Measurements from ENCODE around the gene C1QC. TPM values are rescaled to one million over a fixed set of nuclear protein-coding genes. Genes with fewer than 3 reads are reported as not detected.

C1QC gene
- total and polyA plus RNA-seq, 2 of the 8 experiments (the other 6 are each of a cell fraction or from before 2014, with no cell fraction given): not detected

DNA sequence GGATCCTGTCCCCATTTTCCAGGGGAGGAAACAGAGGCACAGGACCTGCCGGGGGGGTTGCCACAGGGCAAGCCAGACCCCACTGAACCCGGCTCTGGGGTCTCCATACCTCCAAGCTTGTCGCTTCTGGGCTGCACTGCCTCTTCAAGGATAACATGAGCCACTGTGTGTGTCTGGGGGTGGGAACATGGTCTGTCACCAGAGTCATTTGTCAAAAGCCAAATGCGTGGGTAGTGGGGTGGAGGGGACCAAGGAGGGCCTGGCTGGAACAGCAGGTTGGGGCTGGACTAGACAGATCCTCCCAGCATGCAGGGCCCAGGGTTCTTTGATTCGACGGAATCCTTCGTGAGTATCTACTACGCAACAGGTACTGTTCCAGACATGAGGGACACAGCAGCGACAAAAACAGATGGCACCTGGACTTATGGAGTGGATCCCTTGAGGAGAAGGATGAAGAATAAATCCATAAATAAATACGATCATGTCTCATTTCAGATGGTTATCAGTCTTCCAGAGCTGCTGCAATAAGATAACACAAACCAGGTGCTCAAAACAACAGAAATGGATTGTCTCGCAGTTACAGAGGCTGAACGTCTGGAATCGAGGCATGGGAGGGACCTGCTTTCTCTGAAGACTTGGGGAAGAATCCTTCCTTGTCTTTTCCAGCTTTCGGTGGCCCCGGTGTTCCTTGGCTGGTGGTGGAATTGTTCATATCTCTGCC, 38.3 kb downstream of the C1QC start:
- Histone ChIP-seq H4K91ac (replicated peaks; ENCODE audit: insufficient read length, low read length) (no peak overlapping the region), H3K4ac (replicated peaks; ENCODE audit: insufficient read length, low read depth, low read length) (no peak overlapping the region), H2BK120ac (replicated peaks; ENCODE audit: low read depth, low read length) (no peak overlapping the region), H3K56ac (replicated peaks; ENCODE audit: insufficient read length, low read depth, low read length) (no peak overlapping the region), H3K23ac (ENCODE audit: insufficient read length) (no peak overlapping the region), H3K9ac (replicated peaks in 1 of 4; ENCODE audit: extremely low read depth in 1 of 4, low read depth in 3 of 4, low read length in 3 of 4) (no peak overlapping the region), H3K4me1 (replicated peaks in 1 of 4; ENCODE audit: control insufficient read depth in 3 of 4, insufficient read depth in 4 of 4, low read length in 3 of 4) (peaks cover 0 to 10% (median 4%) of the 10 kb centered on the region in 4 experiments; a peak in 2 of 7 replicates), H3K18ac (ENCODE audit: extremely low read depth, low read length) (no peak overlapping the region), H3K79me1 (ENCODE audit: low read depth, low read length) (no peaks in the 10 kb centered on the region), H3K14ac (ENCODE audit: insufficient read length) (no peak overlapping the region), H3K4me2 (ENCODE audit: insufficient read depth in 1 of 2, low read depth in 2 of 2, low read length in 2 of 2) (no peak overlapping the region), H3K36me3 (ENCODE audit: control insufficient read depth in 2 of 4, insufficient read depth in 4 of 4, low read length in 3 of 4) (no peaks in the 10 kb centered on the region), H3K27ac (ENCODE audit: low read depth, low read length) (no peak overlapping the region), H3K79me2 (ENCODE audit: control insufficient read depth in 1 of 2, insufficient read depth in 2 of 2, low read length in 2 of 2) (no peaks in the 10 kb centered on the region; a peak in 1 of 4 replicates), H2AFZ (ENCODE audit: low read length) (no peak overlapping the region), H2BK12ac (ENCODE audit: low read depth, low read length) (no peak overlapping the region), H2BK20ac (ENCODE audit: low read length) (no peak overlapping the region), H3K9me3 (ENCODE audit: insufficient read depth in 2 of 2, low read depth in 1 of 2, low read length in 1 of 2) (no peaks in the 10 kb centered on the region), H2BK15ac (ENCODE audit: low read length) (no peak overlapping the region), H3K4me3 (ENCODE audit: extremely low read depth in 1 of 4, insufficient read depth in 2 of 4, low read depth in 3 of 4, low read length in 4 of 4) (no peak overlapping the region), H2BK5ac (ENCODE audit: low read depth, low read length) (no peak overlapping the region), H2AK5ac (ENCODE audit: low read depth, low read length) (no peak overlapping the region), H4K8ac (ENCODE audit: extremely low read depth, insufficient read depth, low read length) (no peak overlapping the region), H4K20me1 (replicated peaks in 1 of 2; ENCODE audit: control insufficient read depth in 1 of 2, insufficient read depth in 2 of 2, low read length in 2 of 2) (peaks cover 0 to 11% of the 10 kb centered on the region in 2 experiments), H3K23me2 (ENCODE audit: low read depth, low read length) (peaks cover 12% of the 10 kb centered on the region; the same call in 1 of the 2 replicates), H4K5ac (ENCODE audit: insufficient read length, low read depth, low read length) (no peak overlapping the region), H3K27me3 (replicated peaks in 1 of 4; ENCODE audit: control insufficient read depth in 3 of 4, extremely low read depth in 1 of 4, insufficient read depth in 3 of 4, low read length in 3 of 4) (no peaks in the 10 kb centered on the region)
- WGBS, 2 experiments (ENCODE audit: extremely low coverage in 1 of 2, insufficient coverage in 1 of 2, insufficient read length in 1 of 2, insufficient replicate concordance in 2 of 2, low coverage in 1 of 2, low lambda C conversion rate in 2 of 2, missing lambda C conversion rate in 1 of 2): 93% methylated on average over 15 of the region's 15 CpGs; no CpG with 5 or more reads in 1 of the 2 experiments
- ChIA-PET CTCF (ENCODE audit: partially characterized antibody) (interaction anchor here (1.0 to 1.2 kb wide), 4 partner anchors 21 to 181 kb away, joined by 3 to 5 read pairs (median 4); no protein-coding TSS in a partner anchor), POLR2A (ENCODE audit: partially characterized antibody) (no interaction called here)
- DNase-seq (ENCODE audit: low read depth in 1 of 2, low spot score in 2 of 2) (no peak), FAIRE-seq (no peak)
- no peak for TF ChIP-seq POLR2A (IDR thresholded peaks at IDR 0.05; ENCODE audit: control extremely low read depth in 1 of 2, low read depth in 2 of 2, low read length in 2 of 2)
- no peak for TF ChIP-seq TCF12 (IDR thresholded peaks at IDR 0.05; ENCODE audit: low read depth, low read length)
- TF ChIP-seq CHD1 (IDR thresholded peaks at IDR 0.05; ENCODE audit: low read depth, low read length): no peak
- TF ChIP-seq BRCA1 (IDR thresholded peaks at IDR 0.05; ENCODE audit: low read depth, low read length): no peak
- TF ChIP-seq BCL11A (IDR thresholded peaks at IDR 0.05; ENCODE audit: low read depth in 2 of 2, low read length in 2 of 2): no peak
- TF ChIP-seq EZH2 (IDR thresholded peaks at IDR 0.05; ENCODE audit: low read depth, low read length, severe bottlenecking): no peak
- TF ChIP-seq RFX5 (IDR thresholded peaks at IDR 0.05; ENCODE audit: borderline replicate concordance, low read depth, low read length): no peak
- TF ChIP-seq CTBP2 (IDR thresholded peaks at IDR 0.05; ENCODE audit: borderline replicate concordance, insufficient read depth, insufficient read length, low read length): no peak

Data from H1 (cell line).